Measurements from ENCODE around the gene GREB1L. TPM values are rescaled to one million over a fixed set of nuclear protein-coding genes. Genes with fewer than 3 reads are reported as not detected.
A peak's percentile ranks its signal among the peaks of the same experiment; 100 is the strongest.

The GREB1L gene
- total RNA-seq, 1 donor from 2014 or later: 8.6 TPM

- no peak for TF ChIP-seq CTCF (IDR thresholded peaks at IDR 0.05; ENCODE audit: unreplicated experiment)
- H3K27me3 Mint-ChIP-seq: no peaks in the 10 kb centered on the region
- no peak for DNase-seq (ENCODE audit: low spot score, unreplicated experiment)
- no peaks in the 10 kb centered on the region for H3K9me3 Mint-ChIP-seq (ENCODE audit: low read depth)
- H3K36me3 Mint-ChIP-seq (ENCODE audit: insufficient read depth): no peaks in the 10 kb centered on the region
- no peak overlapping the region for H3K27ac Mint-ChIP-seq
- H3K4me3 Mint-ChIP-seq (ENCODE audit: low read depth): no peak overlapping the region
- H3K4me1 Mint-ChIP-seq (ENCODE audit: low read depth): peaks cover 55% of the 10 kb centered on the region
These were observed 20.9 kb downstream of the GREB1L start for GRCh38 chr18:21262979-21263378.

- no peaks in the 10 kb centered on the region for H3K9me3 Mint-ChIP-seq (ENCODE audit: low read depth)
- no peak for DNase-seq (ENCODE audit: low spot score, unreplicated experiment)
- no peaks in the 10 kb centered on the region for H3K27me3 Mint-ChIP-seq
- H3K27ac Mint-ChIP-seq: peak overlapping the region; percentile 72
- H3K36me3 Mint-ChIP-seq (ENCODE audit: insufficient read depth): no peaks in the 10 kb centered on the region
- peaks cover 48% of the 10 kb centered on the region for H3K4me1 Mint-ChIP-seq (ENCODE audit: low read depth)
- H3K4me3 Mint-ChIP-seq (ENCODE audit: low read depth): peak overlapping the region; percentile 4
- no peak for TF ChIP-seq CTCF (IDR thresholded peaks at IDR 0.05; ENCODE audit: unreplicated experiment)
These were observed 22.6 kb downstream of the GREB1L start for GRCh38 chr18:21264651-21265050.

GRCh38 chr18:21265971-21266673, 24.1 kb downstream of the GREB1L start:
- no peak overlapping the region for H3K4me3 Mint-ChIP-seq (ENCODE audit: low read depth)

GRCh38 chr18:21267400-21267799, 25.4 kb downstream of the GREB1L start:
- no peak for TF ChIP-seq CTCF (IDR thresholded peaks at IDR 0.05; ENCODE audit: unreplicated experiment)
- no peak for DNase-seq (ENCODE audit: low spot score, unreplicated experiment)
- H3K27me3 Mint-ChIP-seq: no peaks in the 10 kb centered on the region
- H3K4me1 Mint-ChIP-seq (ENCODE audit: low read depth): peaks cover 56% of the 10 kb centered on the region
- H3K9me3 Mint-ChIP-seq (ENCODE audit: low read depth): no peaks in the 10 kb centered on the region
- H3K36me3 Mint-ChIP-seq (ENCODE audit: insufficient read depth): no peaks in the 10 kb centered on the region
- H3K4me3 Mint-ChIP-seq (ENCODE audit: low read depth): no peak overlapping the region
- peak overlapping the region; percentile 68 for H3K27ac Mint-ChIP-seq

More at GRCh38 chr18:21265971-21266673, 24.1 kb downstream of the GREB1L start:
- H3K27ac Mint-ChIP-seq: peak overlapping the region; percentile 84
- H3K4me1 Mint-ChIP-seq (ENCODE audit: low read depth): peaks cover 57% of the 10 kb centered on the region
- DNase-seq (ENCODE audit: low spot score, unreplicated experiment): no peak
- H3K36me3 Mint-ChIP-seq (ENCODE audit: insufficient read depth): no peaks in the 10 kb centered on the region
- no peaks in the 10 kb centered on the region for H3K27me3 Mint-ChIP-seq
- no peak for TF ChIP-seq CTCF (IDR thresholded peaks at IDR 0.05; ENCODE audit: unreplicated experiment)
- no peaks in the 10 kb centered on the region for H3K9me3 Mint-ChIP-seq (ENCODE audit: low read depth)

GRCh38 chr18:21269349-21269748, 27.3 kb downstream of the GREB1L start:
- H3K27me3 Mint-ChIP-seq: no peaks in the 10 kb centered on the region
- no peak overlapping the region for H3K27ac Mint-ChIP-seq
- no peaks in the 10 kb centered on the region for H3K9me3 Mint-ChIP-seq (ENCODE audit: low read depth)
- DNase-seq (ENCODE audit: low spot score, unreplicated experiment): no peak
- H3K4me1 Mint-ChIP-seq (ENCODE audit: low read depth): peaks cover 41% of the 10 kb centered on the region
- H3K36me3 Mint-ChIP-seq (ENCODE audit: insufficient read depth): no peaks in the 10 kb centered on the region
- TF ChIP-seq CTCF (IDR thresholded peaks at IDR 0.05; ENCODE audit: unreplicated experiment): no peak
- H3K4me3 Mint-ChIP-seq (ENCODE audit: low read depth): no peak overlapping the region
